SK-N-SH treated with all-trans-retinoic acid at 6 μM for 48 hours (cell line): ENCODE data around the gene MED16.

Experiments
- ATAC-seq: fragments of 200-7000 bp; cut with Tn5 transposase; 3 replicates; pipeline ENCODE4 v1.9.1; 2020; ENCODE audit warnings: mild to moderate bottlenecking, moderate library complexity
- ARNTL ChIP-seq: fragments of 450-650 bp; formaldehyde crosslinking; IDR thresholded peaks from 2 replicates; pipeline ENCODE4 v1.5.0; 2020; ENCODE audit warnings: low read depth, mild to moderate bottlenecking, moderate library complexity, borderline replicate concordance
- CSDC2 ChIP-seq: fragments of 250-450 bp; sonication (Bioruptor Pico); IDR thresholded peaks from 2 replicates; pipeline ENCODE4 v1.5.0; 2020; ENCODE audit warnings: mild to moderate bottlenecking, moderate library complexity
- ESRRG ChIP-seq: fragments of 250-450 bp; sonication (Bioruptor Pico); IDR thresholded peaks from 2 replicates; pipeline ENCODE4 v1.6.1; 2021; ENCODE audit warnings: mild to moderate bottlenecking
- GLIS3 ChIP-seq: fragments of 250-450 bp; sonication (Bioruptor Pico); IDR thresholded peaks from 2 replicates; pipeline ENCODE4 v1.5.0; 2020; ENCODE audit warnings: mild to moderate bottlenecking, moderate library complexity
- ISL1 ChIP-seq: fragments of 250-450 bp; sonication (Bioruptor Pico); IDR thresholded peaks from 2 replicates; pipeline ENCODE4 v2.1.2; 2022; ENCODE audit warnings: mild to moderate bottlenecking, moderate library complexity
- OSR1 ChIP-seq: fragments of 250-450 bp; sonication (Bioruptor Pico); IDR thresholded peaks from 2 replicates; pipeline ENCODE4 v1.8.0; 2022; ENCODE audit warnings: moderate library complexity, mild to moderate bottlenecking, inconsistent platforms
- PPARA ChIP-seq: fragments of 250-450 bp; sonication (Bioruptor Pico); IDR thresholded peaks from 2 replicates; pipeline ENCODE4 v1.5.0; 2020; ENCODE audit warnings: mild to moderate bottlenecking, borderline replicate concordance
- RARB ChIP-seq: fragments of 250-450 bp; sonication (Bioruptor Pico); IDR thresholded peaks from 2 replicates; pipeline ENCODE4 v1.8.0; 2021; ENCODE audit warnings: mild to moderate bottlenecking, moderate library complexity
- SNAI2 ChIP-seq: fragments of 250-450 bp; sonication (Bioruptor Pico); IDR thresholded peaks from 2 replicates; pipeline ENCODE4 v1.5.0; 2020; ENCODE audit warnings: mild to moderate bottlenecking, moderate library complexity
- TCF4 ChIP-seq: fragments of 250-450 bp; sonication (Bioruptor Pico); IDR thresholded peaks from 2 replicates; pipeline ENCODE4 v1.8.0; 2021; ENCODE audit warnings: mild to moderate bottlenecking, moderate library complexity, borderline replicate concordance
- ZC3H10 ChIP-seq: fragments of 250-450 bp; sonication (Bioruptor Pico); IDR thresholded peaks from 2 replicates; pipeline ENCODE4 v1.5.1; 2021; ENCODE audit warnings: mild to moderate bottlenecking, moderate library complexity
- ZFP3 ChIP-seq: fragments of 250-450 bp; sonication (Bioruptor Pico); IDR thresholded peaks from 2 replicates; pipeline ENCODE4 v1.5.0; 2020; ENCODE audit warnings: mild to moderate bottlenecking, moderate library complexity
- ZFP30 ChIP-seq: fragments of 450-650 bp; formaldehyde crosslinking; IDR thresholded peaks from 2 replicates; pipeline ENCODE4 v1.5.0; 2022; ENCODE audit warnings: mild to moderate bottlenecking, moderate library complexity
- ZNF565 ChIP-seq: fragments of 450-650 bp; formaldehyde crosslinking; conservative IDR thresholded peaks from 2 replicates; pipeline ENCODE4 v1.5.0; 2020; ENCODE audit warnings: low read depth, mild to moderate bottlenecking, moderate library complexity
- ZNF70 ChIP-seq: fragments of 450-650 bp; formaldehyde crosslinking; IDR thresholded peaks from 2 replicates; pipeline ENCODE4 v1.5.0; 2020; ENCODE audit warnings: mild to moderate bottlenecking, moderate library complexity
- ZNF8 ChIP-seq: fragments of 450-650 bp; formaldehyde crosslinking; IDR thresholded peaks from 2 replicates; pipeline ENCODE4 v1.5.0; 2020; ENCODE audit warnings: mild to moderate bottlenecking, moderate library complexity
- TF ChIP-seq, protein P1 (sequence below): fragments of 250-450 bp; sonication (Bioruptor Pico); IDR thresholded peaks from 2 replicates; pipeline ENCODE4 v1.8.0; 2020; ENCODE audit warnings: mild to moderate bottlenecking, moderate library complexity, borderline replicate concordance
- TF ChIP-seq, protein P2 (sequence below): fragments of 250-450 bp; sonication (Bioruptor Pico); IDR thresholded peaks from 2 replicates; pipeline ENCODE4 v1.5.1; 2021; ENCODE audit warnings: mild to moderate bottlenecking, moderate library complexity
- TF ChIP-seq, protein P3 (sequence below): fragments of 250-450 bp; sonication (Bioruptor Pico); IDR thresholded peaks from 2 replicates; pipeline ENCODE4 v1.5.1; 2020; ENCODE audit warnings: low read depth, mild to moderate bottlenecking, moderate library complexity
- TF ChIP-seq, protein P4 (sequence below): fragments of 250-450 bp; sonication (Bioruptor Pico); IDR thresholded peaks from 2 replicates; pipeline ENCODE4 v1.5.0; 2020; ENCODE audit warnings: mild to moderate bottlenecking, moderate library complexity
- TF ChIP-seq, protein P5 (sequence below): fragments of 250-450 bp; sonication (Bioruptor Pico); IDR thresholded peaks from 2 replicates; pipeline ENCODE4 v1.8.0; 2021; ENCODE audit warnings: low read depth, mild to moderate bottlenecking, moderate library complexity, borderline replicate concordance

Gene MED16

DNA sequence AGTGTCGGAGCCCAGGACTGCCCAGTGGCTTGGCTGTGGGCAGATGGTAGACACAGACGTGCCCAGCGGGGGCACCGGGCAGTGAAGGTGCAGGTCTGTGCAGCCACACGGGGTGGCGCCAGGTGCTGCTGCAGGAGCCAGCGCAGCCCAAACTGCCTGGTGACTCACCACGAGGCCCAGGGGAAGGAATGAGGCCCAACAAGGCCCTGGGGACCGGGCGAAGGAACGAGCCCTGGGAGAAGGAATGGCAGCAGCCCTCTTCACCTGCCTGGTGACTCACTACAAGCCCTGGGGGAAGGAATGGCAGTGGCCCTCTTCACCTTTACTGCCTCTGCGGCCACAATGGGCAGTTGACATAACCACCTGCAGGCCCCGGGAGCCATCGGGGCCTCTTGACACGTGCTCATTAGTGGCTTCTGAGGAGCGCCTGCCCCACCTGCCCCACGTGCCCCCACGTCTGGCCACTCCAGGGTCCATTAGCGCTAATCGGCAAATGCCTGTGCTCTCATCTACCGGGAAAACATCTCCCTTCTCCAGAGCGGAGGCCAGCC lies 9.3 kb downstream of the MED16 start:
- no peak for ATAC-seq
- TF ChIP-seq ZNF8 (no peak), ZNF70 (no peak), ZFP30 (CRISPR knock-in tag) (no peak), ARNTL (CRISPR knock-in tag) (no peak)
- TF ChIP-seq, protein P1, sequence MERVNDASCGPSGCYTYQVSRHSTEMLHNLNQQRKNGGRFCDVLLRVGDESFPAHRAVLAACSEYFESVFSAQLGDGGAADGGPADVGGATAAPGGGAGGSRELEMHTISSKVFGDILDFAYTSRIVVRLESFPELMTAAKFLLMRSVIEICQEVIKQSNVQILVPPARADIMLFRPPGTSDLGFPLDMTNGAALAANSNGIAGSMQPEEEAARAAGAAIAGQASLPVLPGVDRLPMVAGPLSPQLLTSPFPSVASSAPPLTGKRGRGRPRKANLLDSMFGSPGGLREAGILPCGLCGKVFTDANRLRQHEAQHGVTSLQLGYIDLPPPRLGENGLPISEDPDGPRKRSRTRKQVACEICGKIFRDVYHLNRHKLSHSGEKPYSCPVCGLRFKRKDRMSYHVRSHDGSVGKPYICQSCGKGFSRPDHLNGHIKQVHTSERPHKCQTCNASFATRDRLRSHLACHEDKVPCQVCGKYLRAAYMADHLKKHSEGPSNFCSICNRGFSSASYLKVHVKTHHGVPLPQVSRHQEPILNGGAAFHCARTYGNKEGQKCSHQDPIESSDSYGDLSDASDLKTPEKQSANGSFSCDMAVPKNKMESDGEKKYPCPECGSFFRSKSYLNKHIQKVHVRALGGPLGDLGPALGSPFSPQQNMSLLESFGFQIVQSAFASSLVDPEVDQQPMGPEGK (CRISPR knock-in tag) = no peak
- TF ChIP-seq, protein P2, sequence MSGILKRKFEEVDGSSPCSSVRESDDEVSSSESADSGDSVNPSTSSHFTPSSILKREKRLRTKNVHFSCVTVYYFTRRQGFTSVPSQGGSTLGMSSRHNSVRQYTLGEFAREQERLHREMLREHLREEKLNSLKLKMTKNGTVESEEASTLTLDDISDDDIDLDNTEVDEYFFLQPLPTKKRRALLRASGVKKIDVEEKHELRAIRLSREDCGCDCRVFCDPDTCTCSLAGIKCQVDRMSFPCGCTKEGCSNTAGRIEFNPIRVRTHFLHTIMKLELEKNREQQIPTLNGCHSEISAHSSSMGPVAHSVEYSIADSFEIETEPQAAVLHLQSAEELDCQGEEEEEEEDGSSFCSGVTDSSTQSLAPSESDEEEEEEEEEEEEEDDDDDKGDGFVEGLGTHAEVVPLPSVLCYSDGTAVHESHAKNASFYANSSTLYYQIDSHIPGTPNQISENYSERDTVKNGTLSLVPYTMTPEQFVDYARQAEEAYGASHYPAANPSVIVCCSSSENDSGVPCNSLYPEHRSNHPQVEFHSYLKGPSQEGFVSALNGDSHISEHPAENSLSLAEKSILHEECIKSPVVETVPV (CRISPR knock-in tag) = no peak
- TF ChIP-seq, protein P3, sequence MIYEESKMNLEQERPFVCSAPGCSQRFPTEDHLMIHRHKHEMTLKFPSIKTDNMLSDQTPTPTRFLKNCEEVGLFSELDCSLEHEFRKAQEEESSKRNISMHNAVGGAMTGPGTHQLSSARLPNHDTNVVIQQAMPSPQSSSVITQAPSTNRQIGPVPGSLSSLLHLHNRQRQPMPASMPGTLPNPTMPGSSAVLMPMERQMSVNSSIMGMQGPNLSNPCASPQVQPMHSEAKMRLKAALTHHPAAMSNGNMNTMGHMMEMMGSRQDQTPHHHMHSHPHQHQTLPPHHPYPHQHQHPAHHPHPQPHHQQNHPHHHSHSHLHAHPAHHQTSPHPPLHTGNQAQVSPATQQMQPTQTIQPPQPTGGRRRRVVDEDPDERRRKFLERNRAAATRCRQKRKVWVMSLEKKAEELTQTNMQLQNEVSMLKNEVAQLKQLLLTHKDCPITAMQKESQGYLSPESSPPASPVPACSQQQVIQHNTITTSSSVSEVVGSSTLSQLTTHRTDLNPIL (CRISPR knock-in tag) = no peak
- TF ChIP-seq, protein P4, sequence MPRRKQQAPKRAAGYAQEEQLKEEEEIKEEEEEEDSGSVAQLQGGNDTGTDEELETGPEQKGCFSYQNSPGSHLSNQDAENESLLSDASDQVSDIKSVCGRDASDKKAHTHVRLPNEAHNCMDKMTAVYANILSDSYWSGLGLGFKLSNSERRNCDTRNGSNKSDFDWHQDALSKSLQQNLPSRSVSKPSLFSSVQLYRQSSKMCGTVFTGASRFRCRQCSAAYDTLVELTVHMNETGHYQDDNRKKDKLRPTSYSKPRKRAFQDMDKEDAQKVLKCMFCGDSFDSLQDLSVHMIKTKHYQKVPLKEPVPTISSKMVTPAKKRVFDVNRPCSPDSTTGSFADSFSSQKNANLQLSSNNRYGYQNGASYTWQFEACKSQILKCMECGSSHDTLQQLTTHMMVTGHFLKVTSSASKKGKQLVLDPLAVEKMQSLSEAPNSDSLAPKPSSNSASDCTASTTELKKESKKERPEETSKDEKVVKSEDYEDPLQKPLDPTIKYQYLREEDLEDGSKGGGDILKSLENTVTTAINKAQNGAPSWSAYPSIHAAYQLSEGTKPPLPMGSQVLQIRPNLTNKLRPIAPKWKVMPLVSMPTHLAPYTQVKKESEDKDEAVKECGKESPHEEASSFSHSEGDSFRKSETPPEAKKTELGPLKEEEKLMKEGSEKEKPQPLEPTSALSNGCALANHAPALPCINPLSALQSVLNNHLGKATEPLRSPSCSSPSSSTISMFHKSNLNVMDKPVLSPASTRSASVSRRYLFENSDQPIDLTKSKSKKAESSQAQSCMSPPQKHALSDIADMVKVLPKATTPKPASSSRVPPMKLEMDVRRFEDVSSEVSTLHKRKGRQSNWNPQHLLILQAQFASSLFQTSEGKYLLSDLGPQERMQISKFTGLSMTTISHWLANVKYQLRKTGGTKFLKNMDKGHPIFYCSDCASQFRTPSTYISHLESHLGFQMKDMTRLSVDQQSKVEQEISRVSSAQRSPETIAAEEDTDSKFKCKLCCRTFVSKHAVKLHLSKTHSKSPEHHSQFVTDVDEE = no peak

DNA sequence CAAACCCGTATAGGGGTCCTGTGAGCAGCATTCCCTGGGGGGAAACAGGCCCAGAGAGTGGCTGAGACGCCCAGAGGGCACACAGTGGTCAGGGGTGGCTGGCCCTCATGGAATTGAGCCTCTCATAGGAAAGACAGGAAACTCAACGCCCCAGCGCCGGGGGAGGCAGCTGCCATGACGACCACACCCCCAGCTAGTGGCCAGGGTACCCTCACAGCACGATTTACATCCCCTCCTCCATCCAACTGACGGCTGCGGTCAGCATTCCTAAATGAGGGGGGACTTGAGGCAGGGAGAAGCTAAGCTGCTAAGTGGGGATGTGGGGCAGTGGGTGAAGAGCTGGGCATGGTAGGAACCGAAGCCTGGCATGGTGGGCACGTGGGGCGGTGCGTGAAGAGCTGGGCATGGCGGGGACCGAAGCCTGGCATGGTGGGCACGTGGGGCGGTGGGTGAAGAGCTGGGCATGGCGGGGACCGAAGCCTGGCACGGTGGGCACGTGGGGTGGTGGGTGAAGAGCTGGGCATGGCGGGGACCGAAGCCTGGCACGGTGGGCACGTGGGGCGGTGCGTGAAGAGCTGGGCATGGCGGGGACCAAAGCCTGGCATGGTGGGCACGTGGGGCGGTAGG lies 10.0 kb downstream of the MED16 start:
- no peak for ATAC-seq
- TF ChIP-seq OSR1 (CRISPR knock-in tag) = no peak
- TF ChIP-seq, protein P3 (CRISPR knock-in tag) = no peak
- TF ChIP-seq, protein P1 (CRISPR knock-in tag) = no peak
- TF ChIP-seq, protein P5, sequence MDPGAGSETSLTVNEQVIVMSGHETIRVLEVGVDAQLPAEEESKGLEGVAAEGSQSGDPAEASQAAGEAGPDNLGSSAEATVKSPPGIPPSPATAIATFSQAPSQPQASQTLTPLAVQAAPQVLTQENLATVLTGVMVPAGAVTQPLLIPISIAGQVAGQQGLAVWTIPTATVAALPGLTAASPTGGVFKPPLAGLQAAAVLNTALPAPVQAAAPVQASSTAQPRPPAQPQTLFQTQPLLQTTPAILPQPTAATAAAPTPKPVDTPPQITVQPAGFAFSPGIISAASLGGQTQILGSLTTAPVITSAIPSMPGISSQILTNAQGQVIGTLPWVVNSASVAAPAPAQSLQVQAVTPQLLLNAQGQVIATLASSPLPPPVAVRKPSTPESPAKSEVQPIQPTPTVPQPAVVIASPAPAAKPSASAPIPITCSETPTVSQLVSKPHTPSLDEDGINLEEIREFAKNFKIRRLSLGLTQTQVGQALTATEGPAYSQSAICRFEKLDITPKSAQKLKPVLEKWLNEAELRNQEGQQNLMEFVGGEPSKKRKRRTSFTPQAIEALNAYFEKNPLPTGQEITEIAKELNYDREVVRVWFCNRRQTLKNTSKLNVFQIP = no peak
- no peak for TF ChIP-seq TCF4 (CRISPR knock-in tag)
- no peak for TF ChIP-seq ZNF565
- no peak for TF ChIP-seq RARB (CRISPR knock-in tag)
- no peak for TF ChIP-seq PPARA
- TF ChIP-seq GLIS3 (CRISPR knock-in tag) = no peak
- TF ChIP-seq ZC3H10 (CRISPR knock-in tag) = no peak
- no peak for TF ChIP-seq ISL1 (CRISPR knock-in tag)
- TF ChIP-seq CSDC2 (CRISPR knock-in tag) = no peak
- TF ChIP-seq, protein P4 = no peak
- no peak for TF ChIP-seq SNAI2 (CRISPR knock-in tag)
- no peak for TF ChIP-seq ZFP3 (CRISPR knock-in tag)
- TF ChIP-seq ESRRG = no peak
- TF ChIP-seq, protein P2 (CRISPR knock-in tag) = no peak
- TF ChIP-seq ARNTL (CRISPR knock-in tag) = no peak
- no peak for TF ChIP-seq ZFP30 (CRISPR knock-in tag)
- TF ChIP-seq ZNF70 = no peak
